GM18526 (cell line): ENCODE results near the gene FAM193A.

ENCODE experiments used
- POLR2A ChIP-seq: IDR thresholded peaks from 3 replicates; pipeline ENCODE4 v1.6.1; 2011; ENCODE audit not compliant: insufficient read length; ENCODE audit errors: extremely low read depth

FAM193A gene

DNA sequence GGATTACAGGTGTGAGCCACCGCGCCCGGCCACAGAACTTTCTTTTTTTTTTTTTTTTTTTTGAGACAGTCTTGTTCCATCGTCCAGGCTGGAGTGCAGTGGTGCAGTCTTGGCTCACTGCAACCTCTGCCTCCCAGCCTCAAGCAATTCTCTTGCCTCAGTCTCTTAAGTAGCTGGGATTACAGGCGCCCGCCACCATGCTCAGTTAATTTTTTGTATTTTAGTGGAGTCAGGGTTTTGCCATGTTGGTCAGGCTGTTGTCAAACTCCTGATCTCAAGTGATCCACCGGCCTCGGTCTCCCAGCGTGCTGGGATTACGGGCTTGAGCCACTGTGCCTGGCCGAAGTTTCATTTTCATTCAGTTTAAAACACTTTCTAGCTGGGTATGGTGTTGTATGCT lies 16.4 kb downstream of the FAM193A start:
- no peak for TF ChIP-seq POLR2A

DNA sequence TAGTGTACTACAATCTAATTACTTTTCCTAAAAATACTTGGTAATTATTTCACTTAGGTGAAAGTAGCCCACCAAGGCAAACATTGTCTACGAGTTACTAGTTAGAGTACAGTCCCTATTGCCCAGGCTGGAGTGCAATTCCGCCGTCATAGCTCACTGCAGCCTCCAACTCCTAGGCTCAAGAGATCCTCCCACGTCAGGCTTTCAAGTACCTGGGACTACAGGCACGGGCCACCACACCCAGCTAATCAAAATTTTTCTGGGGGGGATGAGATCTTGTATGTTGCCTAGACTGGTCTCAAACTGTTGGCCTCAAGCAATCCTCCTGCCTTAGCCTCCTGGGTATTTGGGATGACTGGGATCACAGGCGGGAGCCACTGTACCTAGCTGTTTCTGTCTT lies 21.9 kb downstream of the FAM193A start:
- TF ChIP-seq POLR2A = no peak

- TF ChIP-seq POLR2A = no peak
These were observed 23.7 kb downstream of the FAM193A start for GRCh38 chr4:2560167-2560566.

- TF ChIP-seq POLR2A = no peak
These were observed 29.1 kb downstream of the FAM193A start for GRCh38 chr4:2565533-2565932.

DNA sequence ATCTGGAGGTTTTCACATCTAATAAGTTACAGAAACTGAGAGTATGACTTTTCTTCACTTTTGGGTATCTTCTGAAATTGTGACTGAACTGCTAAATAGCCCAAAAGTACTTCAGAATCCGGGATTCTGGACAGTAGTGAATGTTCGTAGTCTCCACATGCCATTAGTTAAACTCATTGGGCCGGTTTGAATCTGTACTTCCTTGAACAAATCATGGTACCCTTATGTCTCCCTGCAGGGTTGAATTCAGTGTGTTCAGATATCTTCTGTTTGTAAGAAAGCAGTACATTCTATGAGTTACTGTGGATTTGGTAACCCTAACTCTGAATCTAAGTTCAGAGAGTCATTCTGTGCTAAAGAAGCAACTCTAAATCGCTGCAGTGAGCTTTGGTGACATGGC lies 33.6 kb downstream of the FAM193A start:
- no peak for TF ChIP-seq POLR2A

- no peak for TF ChIP-seq POLR2A
These were observed 34.2 kb downstream of the FAM193A start for GRCh38 chr4:2570551-2571222.

DNA sequence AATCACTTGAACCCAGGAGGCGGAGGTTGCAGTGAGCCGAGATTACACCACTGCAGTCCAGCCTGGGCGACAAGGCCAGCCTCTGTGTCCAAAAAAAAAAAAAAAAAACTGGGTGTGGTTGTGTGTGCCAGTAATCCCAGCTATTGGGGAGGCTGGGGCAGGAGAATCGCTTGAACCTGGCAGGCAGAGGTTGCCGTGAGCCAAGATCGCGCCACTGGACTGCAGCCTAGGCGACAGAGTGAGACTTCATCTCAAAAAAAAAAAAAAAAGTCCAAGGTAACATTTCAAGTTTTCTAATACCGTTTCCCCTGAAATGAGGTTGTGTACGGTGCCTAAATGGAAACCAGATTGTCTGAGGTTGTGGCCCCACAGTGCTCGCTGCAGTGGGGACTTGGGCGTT lies 35.6 kb downstream of the FAM193A start:
- no peak for TF ChIP-seq POLR2A

DNA sequence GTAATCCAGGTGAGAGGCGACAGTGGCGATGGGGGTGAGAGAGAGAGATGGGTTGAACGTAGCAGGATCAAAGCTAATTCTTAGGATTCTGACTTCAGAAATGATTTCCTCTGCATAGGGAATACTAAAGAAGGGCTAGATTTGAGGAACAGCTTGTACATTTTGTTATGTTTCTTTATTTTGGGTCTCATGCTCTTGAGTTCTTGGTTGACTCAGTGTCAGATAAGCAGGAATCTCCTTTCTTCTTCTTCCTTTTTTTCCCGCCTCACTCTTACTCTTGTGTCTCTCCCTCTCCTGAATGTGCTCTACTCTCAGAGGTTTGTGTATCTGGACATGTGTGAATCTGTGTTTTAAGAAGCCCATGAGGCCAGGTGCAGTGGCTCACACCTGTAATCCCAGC lies 36.4 kb downstream of the FAM193A start:
- no peak for TF ChIP-seq POLR2A

DNA sequence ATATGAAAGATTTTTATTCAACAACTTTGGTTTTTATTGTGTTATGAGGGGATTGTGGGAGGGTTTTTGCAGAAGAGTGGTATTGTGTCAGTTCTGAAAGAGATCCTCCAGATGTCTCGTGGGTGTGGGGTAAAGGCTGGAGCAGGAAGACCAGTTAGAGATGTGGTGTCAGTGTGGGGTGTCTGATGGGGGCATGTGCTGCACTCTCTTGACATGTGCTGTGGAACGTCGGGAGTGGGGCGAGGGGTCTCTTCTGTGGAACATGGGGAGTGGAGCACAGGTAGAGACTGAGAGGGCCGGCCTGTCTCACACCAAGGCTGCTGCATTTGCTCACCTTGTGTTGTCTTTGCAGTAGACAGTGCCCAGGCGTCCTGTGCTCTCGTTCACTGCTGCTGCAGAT lies 37.6 kb downstream of the FAM193A start:
- TF ChIP-seq POLR2A = no peak

DNA sequence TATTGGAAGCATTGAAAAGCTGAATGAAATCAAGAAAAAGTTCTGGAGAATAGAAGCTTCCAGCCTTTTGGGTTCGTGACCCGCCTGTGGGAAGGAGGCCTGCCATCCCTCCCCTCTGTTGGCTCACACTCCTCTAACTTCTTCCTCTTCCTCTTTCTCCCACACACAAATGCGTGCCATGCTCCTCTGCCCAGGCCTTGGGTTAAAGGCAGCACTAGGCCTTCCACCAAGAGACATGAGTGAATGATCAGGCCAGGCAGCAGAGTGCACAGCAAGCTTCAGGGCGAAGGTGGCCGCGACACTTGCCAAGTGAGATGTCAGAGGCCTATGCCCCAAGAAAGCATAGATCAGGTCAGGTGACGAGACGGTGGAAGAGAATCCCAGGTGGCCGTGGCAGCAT lies 38.4 kb downstream of the FAM193A start:
- TF ChIP-seq POLR2A = no peak

- no peak for TF ChIP-seq POLR2A
These were observed 39.8 kb downstream of the FAM193A start for GRCh38 chr4:2576290-2576689.

DNA sequence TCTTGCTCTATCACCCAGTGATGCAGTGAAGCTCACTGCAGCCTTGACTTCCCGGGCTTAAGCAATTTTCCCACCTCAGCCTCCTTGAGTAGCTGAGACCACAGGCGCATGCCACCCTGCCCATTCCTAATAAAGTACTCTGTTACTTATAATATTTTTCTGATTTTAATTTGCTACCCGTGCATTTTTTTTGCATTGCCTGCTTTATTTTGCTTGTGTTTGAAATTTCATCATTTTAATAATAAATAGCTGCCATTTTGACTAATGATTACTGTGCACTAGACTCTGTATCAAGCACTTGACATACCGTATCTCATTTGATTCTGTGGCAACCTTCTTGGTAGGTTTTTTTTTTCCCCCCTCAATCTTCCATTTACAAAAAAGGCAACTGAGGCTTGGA lies 41.7 kb downstream of the FAM193A start:
- TF ChIP-seq POLR2A = no peak

GRCh38 chr4:2579910-2580309 lies 43.5 kb downstream of the FAM193A start:
- no peak for TF ChIP-seq POLR2A

DNA sequence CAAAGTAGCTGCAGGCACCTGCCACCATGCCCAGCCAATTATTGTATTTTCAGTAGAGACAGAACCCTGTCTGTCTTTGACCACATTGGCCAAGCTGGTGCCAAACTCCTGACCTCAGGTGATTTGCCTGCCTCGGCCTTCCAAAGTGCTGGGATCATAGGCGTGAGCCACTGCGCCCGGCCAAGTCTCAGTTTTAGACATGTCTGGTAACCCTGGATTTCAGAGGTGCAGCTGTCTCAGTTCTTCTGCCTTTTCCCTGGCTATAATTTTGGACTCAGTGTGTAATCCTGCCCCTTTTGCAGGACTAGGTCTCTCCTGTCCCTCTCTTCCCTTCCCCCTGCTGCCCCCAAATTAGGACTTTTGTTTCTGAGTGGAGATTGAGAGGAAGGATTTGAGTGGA lies 46.6 kb downstream of the FAM193A start:
- TF ChIP-seq POLR2A = no peak

DNA sequence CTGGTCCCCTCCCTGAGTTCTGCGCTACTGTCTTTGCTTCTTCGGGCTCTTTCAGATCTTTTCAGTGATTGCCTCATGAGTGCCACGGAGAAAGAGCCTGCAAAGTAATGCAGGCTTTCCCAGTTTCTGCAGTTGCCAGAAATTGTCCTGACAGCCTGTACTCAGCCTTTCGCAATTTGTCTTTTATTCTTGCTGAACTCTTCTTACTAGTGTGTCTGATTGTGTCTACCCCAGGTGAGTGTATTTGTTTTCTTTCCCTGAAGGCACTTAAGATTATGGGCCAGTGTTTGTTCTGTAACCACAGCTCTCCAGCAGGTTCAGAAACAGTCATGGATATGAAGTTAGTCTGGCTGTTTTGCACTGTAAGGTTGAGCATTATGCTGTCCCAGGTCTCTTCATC lies 47.1 kb downstream of the FAM193A start:
- TF ChIP-seq POLR2A = no peak

GRCh38 chr4:2586502-2586901 lies 50.1 kb downstream of the FAM193A start:
- no peak for TF ChIP-seq POLR2A

- TF ChIP-seq POLR2A = no peak
These were observed 50.9 kb downstream of the FAM193A start for GRCh38 chr4:2587213-2587823.

- no peak for TF ChIP-seq POLR2A
These were observed 51.8 kb downstream of the FAM193A start for GRCh38 chr4:2588259-2588658.

GRCh38 chr4:2591189-2591588 lies 54.7 kb downstream of the FAM193A start:
- TF ChIP-seq POLR2A = no peak
